Gastrocnemius medialis (tissue), 4 donors: ENCODE data around the gene ARHGAP15.

ENCODE experiments used
- POLR2A ChIP-seq, 2 donors: fragments of 450-650 bp; IDR thresholded peaks; one replicate each; pipeline ENCODE4 v1.6.1; 2017; ENCODE audit warnings: antibody characterized with exemption in 2 of 2, mild to moderate bottlenecking in 2 of 2, moderate library complexity in 2 of 2
- TF ChIP-seq, protein P1 (sequence below), 5 experiments: fragments of 450-650 bp in 3 of 5; fragments of 200-600 bp in 2 of 5; sonication (generic) in 2 of 5; IDR thresholded peaks in 4 of 5; conservative IDR thresholded peaks in 1 of 5; 1 replicate in 4 of 5; 2 replicates in 1 of 5; pipeline ENCODE4 v1.5.1; 2016 to 2019; ENCODE audit warnings: antibody characterized with exemption in 5 of 5, mild to moderate bottlenecking in 3 of 5, moderate library complexity in 3 of 5

DNA sequence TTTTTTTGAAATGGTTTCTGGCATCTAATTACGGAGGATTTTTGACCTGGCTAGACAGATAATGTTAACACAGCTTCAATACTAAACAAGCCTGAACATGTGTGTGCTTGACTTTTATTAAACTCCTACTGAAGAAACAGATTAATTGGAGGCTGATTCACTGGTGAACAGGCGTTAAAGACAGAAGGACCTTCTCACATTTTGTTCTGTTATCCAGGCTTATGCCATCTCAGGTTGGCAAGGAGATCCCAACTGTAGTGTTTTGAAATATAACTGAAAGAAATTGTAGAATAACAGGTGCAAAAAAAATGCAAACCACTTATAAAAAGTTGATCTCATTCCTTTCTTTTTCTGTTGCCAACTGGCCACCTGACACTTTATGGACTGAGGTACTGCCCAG, 269.6 kb downstream of the ARHGAP15 start:
- TF ChIP-seq, protein P1, sequence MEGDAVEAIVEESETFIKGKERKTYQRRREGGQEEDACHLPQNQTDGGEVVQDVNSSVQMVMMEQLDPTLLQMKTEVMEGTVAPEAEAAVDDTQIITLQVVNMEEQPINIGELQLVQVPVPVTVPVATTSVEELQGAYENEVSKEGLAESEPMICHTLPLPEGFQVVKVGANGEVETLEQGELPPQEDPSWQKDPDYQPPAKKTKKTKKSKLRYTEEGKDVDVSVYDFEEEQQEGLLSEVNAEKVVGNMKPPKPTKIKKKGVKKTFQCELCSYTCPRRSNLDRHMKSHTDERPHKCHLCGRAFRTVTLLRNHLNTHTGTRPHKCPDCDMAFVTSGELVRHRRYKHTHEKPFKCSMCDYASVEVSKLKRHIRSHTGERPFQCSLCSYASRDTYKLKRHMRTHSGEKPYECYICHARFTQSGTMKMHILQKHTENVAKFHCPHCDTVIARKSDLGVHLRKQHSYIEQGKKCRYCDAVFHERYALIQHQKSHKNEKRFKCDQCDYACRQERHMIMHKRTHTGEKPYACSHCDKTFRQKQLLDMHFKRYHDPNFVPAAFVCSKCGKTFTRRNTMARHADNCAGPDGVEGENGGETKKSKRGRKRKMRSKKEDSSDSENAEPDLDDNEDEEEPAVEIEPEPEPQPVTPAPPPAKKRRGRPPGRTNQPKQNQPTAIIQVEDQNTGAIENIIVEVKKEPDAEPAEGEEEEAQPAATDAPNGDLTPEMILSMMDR (IDR thresholded peaks at IDR 0.05 in 4 of 5, conservative IDR thresholded peaks at IDR 0.05 in 1 of 5), result no peak
- no peak for TF ChIP-seq POLR2A (IDR thresholded peaks at IDR 0.05)
